ENCODE data around the gene ARAP3. TPM values are rescaled to one million over a fixed set of nuclear protein-coding genes. Genes with fewer than 3 reads are reported as not detected.

The ARAP3 gene
- 12.5 and 17.0 TPM in 2 replicates for total RNA-seq

GRCh38 chr5:141681695-141682641, at the start of gene ARAP3:
ARAP3 (minus strand) TSS chr5:141682230; CDS start chr5:141680486, 1,744 bp downstream.

GRCh38 chr5:141650851-141651727, 30.9 kb downstream of the ARAP3 start, which contains the start of gene FCHSD1:
FCHSD1 (minus strand) TSS chr5:141651418; CDS start chr5:141651368, 50 bp downstream.

GRCh38 chr5:141636413-141637122, 45.5 kb downstream of the ARAP3 start, which contains the start of the genes HDAC3 and RELL2:
HDAC3 (minus strand) TSS chr5:141636849; CDS start chr5:141636790, 59 bp downstream.
RELL2 (plus strand) TSS chr5:141636997; CDS start chr5:141638226, 1,229 bp downstream.

GRCh38 chr5:141618804-141619554, 63.1 kb downstream of the ARAP3 start, which contains the start of gene DIAPH1:
DIAPH1 (minus strand) TSS chr5:141619000; CDS start chr5:141618914, 86 bp downstream.

Other genes starting within 250 kb of the ARAP3 start
- 126 and 129 TPM in 2 replicates for gene PCDHGC3, start 206.3 kb downstream of the ARAP3 start, total RNA-seq
- 6.3 and 6.5 TPM in 2 replicates for gene PCDHGC4, start 197.2 kb downstream of the ARAP3 start, total RNA-seq
- gene PCDHGC5, start 193.1 kb downstream of the ARAP3 start, total RNA-seq: 4.5 and 4.7 TPM in 2 replicates
- gene DIAPH1, start 63.2 kb downstream of the ARAP3 start, total RNA-seq: 23.0 and 23.1 TPM in 2 replicates
- gene HDAC3, start 45.4 kb downstream of the ARAP3 start, total RNA-seq: 68.5 and 73.2 TPM in 2 replicates
- gene RELL2, start 45.2 kb downstream of the ARAP3 start, total RNA-seq: 5.5 and 6.7 TPM in 2 replicates
- 45.5 and 51.6 TPM in 2 replicates for gene FCHSD1, start 30.8 kb downstream of the ARAP3 start, total RNA-seq
- gene PCDH1, start 196.2 kb upstream of the ARAP3 start, total RNA-seq: 1.2 and 1.5 TPM in 2 replicates
- 64.5 and 76.7 TPM in 2 replicates for gene DELE1, start 241.6 kb upstream of the ARAP3 start, total RNA-seq

Measured in hair follicle dermal papilla cell (primary cell).